ENCODE results near the gene SEC14L5.

DNA sequence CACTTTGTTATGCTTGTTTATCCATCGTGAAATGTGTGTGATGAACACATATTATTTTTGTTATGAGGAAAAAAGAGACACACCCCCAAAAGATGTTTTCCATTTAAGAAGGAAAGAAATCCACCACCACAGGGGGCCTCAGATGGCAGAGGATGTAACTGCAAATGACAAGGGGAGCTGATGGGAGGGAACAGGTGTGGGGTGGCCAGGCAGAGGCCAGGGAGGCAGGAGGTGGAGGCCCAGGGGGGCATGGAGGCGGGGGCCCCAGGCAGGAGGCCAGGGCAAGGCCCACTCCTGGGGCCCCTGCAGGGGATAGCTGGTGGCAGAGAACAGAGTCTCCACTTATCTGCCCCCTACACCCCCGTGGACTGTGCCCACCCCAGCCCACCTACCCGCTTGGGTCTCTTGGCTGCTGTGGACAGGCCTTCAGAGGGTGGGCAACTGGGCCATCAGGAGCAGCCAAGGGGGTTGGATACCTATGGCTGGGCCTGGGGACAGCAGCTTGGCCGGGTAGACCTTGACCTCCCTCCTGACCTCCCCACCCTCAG lies 49.2 kb upstream of the SEC14L5 start:
- TF ChIP-seq, protein P1, sequence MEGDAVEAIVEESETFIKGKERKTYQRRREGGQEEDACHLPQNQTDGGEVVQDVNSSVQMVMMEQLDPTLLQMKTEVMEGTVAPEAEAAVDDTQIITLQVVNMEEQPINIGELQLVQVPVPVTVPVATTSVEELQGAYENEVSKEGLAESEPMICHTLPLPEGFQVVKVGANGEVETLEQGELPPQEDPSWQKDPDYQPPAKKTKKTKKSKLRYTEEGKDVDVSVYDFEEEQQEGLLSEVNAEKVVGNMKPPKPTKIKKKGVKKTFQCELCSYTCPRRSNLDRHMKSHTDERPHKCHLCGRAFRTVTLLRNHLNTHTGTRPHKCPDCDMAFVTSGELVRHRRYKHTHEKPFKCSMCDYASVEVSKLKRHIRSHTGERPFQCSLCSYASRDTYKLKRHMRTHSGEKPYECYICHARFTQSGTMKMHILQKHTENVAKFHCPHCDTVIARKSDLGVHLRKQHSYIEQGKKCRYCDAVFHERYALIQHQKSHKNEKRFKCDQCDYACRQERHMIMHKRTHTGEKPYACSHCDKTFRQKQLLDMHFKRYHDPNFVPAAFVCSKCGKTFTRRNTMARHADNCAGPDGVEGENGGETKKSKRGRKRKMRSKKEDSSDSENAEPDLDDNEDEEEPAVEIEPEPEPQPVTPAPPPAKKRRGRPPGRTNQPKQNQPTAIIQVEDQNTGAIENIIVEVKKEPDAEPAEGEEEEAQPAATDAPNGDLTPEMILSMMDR (IDR thresholded peaks at IDR 0.05): no peak
- TF ChIP-seq MYBL2 (CRISPR knock-in tag; IDR thresholded peaks at IDR 0.05): no peak
- TF ChIP-seq, protein P2, sequence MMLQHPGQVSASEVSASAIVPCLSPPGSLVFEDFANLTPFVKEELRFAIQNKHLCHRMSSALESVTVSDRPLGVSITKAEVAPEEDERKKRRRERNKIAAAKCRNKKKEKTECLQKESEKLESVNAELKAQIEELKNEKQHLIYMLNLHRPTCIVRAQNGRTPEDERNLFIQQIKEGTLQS (CRISPR knock-in tag; conservative IDR thresholded peaks at IDR 0.05): no peak
- no peak for TF ChIP-seq ZNF263 (CRISPR knock-in tag; IDR thresholded peaks at IDR 0.05; ENCODE audit: low read depth)
- TF ChIP-seq, protein P3, sequence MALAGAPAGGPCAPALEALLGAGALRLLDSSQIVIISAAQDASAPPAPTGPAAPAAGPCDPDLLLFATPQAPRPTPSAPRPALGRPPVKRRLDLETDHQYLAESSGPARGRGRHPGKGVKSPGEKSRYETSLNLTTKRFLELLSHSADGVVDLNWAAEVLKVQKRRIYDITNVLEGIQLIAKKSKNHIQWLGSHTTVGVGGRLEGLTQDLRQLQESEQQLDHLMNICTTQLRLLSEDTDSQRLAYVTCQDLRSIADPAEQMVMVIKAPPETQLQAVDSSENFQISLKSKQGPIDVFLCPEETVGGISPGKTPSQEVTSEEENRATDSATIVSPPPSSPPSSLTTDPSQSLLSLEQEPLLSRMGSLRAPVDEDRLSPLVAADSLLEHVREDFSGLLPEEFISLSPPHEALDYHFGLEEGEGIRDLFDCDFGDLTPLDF (CRISPR knock-in tag; IDR thresholded peaks at IDR 0.05): no peak
- TF ChIP-seq, protein P4, sequence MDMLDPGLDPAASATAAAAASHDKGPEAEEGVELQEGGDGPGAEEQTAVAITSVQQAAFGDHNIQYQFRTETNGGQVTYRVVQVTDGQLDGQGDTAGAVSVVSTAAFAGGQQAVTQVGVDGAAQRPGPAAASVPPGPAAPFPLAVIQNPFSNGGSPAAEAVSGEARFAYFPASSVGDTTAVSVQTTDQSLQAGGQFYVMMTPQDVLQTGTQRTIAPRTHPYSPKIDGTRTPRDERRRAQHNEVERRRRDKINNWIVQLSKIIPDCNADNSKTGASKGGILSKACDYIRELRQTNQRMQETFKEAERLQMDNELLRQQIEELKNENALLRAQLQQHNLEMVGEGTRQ (CRISPR knock-in tag; IDR thresholded peaks at IDR 0.05): no peak
